ENCODE measurements around the gene VSIG4.

VSIG4 gene

GRCh38 chrX:66049056-66049455 lies 9.2 kb upstream of the VSIG4 start:
- Histone ChIP-seq H3K36me3 (ENCODE audit: control insufficient read depth, insufficient read depth, low read length) (no peaks in the 10 kb centered on the region), H3K27ac (ENCODE audit: low read depth, low read length, severe bottlenecking) (no peak overlapping the region), H3K9me3 (ENCODE audit: control insufficient read depth, low read length) (no peaks in the 10 kb centered on the region), H3K4me1 (ENCODE audit: control insufficient read depth, insufficient read depth, low read length, poor library complexity, severe bottlenecking) (no peaks in the 10 kb centered on the region), H3K4me3 (ENCODE audit: extremely low read depth, insufficient read depth, low read length, poor library complexity, severe bottlenecking) (no peak overlapping the region)
- no CpG with 5 or more reads among the region's 2 CpGs for WGBS, 2 experiments (ENCODE audit: insufficient coverage in 2 of 2)

DNA sequence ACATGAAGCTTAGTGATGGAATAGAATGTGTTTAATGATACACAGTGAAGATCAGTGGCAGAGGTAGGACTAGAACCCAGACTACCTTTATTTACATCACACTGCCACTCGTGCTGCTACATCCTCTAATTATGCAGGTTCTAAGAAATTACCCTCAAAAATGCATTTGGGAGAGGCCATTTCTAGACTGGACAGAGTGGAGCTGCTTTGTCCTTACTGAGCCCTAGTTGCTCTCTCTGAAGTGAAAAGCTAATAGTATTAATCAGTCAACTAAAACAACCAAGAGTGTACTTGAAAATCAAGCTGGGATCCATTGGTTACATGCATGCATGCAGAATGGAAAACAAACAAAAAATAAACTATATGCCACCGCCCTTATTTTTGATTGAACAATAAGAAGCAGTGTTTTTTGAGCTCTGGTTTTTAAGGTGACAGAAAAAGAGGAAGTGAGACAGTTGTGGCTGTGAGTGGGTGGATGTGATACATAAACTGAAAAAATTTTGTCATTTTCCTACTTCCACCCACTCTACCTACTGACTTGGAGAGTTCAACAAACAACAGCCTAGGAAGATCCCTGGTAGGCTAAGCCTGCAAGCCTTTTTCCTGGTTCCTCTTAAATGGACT lies 6.8 kb upstream of the VSIG4 start:
- Histone ChIP-seq H3K9me3 (ENCODE audit: control insufficient read depth, low read length) (no peaks in the 10 kb centered on the region), H3K4me1 (ENCODE audit: control insufficient read depth, insufficient read depth, low read length, poor library complexity, severe bottlenecking) (no peaks in the 10 kb centered on the region), H3K27ac (ENCODE audit: low read depth, low read length, severe bottlenecking) (no peak overlapping the region), H3K4me3 (ENCODE audit: extremely low read depth, insufficient read depth, low read length, poor library complexity, severe bottlenecking) (no peak overlapping the region), H3K36me3 (ENCODE audit: control insufficient read depth, insufficient read depth, low read length) (no peaks in the 10 kb centered on the region)
- WGBS, 2 experiments (ENCODE audit: insufficient coverage in 2 of 2) = no CpG with 5 or more reads among the region's 2 CpGs

DNA sequence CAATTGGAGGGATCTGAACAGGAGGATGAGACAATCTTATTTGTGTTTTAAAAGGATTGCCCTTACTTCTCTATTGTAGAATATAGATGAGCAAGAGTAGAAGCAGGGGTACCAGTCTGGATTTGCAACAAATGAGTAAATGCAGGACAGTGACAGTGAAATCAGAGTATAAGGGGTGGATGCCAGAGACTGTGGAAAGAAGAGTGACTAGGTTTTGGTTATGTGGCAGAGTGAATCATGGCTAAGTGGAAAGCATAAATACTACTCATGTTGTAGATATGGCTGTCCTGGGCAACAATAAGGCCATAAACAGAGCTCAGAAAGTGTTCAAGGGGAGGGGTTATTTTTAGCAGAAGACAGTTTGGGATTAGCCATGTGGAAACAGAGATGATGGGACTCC lies 6.0 kb upstream of the VSIG4 start:
- Histone ChIP-seq H3K4me3 (ENCODE audit: extremely low read depth, insufficient read depth, low read length, poor library complexity, severe bottlenecking) (no peak overlapping the region), H3K36me3 (ENCODE audit: control insufficient read depth, insufficient read depth, low read length) (no peaks in the 10 kb centered on the region), H3K4me1 (ENCODE audit: control insufficient read depth, insufficient read depth, low read length, poor library complexity, severe bottlenecking) (no peaks in the 10 kb centered on the region), H3K27ac (ENCODE audit: low read depth, low read length, severe bottlenecking) (no peak overlapping the region), H3K9me3 (ENCODE audit: control insufficient read depth, low read length) (no peaks in the 10 kb centered on the region)

DNA sequence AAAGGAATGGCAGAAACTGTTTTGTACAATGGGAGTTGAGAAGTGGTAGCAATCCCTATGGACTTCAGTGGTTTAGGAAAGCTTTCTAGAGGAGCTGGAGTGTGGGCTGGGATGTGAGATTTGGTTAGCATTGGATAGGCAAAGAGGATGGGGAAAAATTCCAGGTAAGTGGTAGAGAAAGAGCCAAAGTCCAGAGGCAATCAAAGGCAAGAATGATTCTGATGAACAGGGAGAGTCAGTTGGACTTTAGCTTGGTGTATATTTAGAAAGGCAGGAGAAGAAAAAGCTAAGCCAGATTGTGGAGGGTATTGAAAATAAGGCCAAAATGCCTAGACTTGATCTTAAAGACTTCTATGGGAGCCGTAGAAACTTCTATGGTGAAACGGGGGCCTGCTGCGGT lies 3.7 kb upstream of the VSIG4 start:
- Histone ChIP-seq H3K27ac (ENCODE audit: low read depth, low read length, severe bottlenecking) (no peak overlapping the region), H3K36me3 (ENCODE audit: control insufficient read depth, insufficient read depth, low read length) (no peaks in the 10 kb centered on the region), H3K4me3 (ENCODE audit: extremely low read depth, insufficient read depth, low read length, poor library complexity, severe bottlenecking) (no peak overlapping the region), H3K4me1 (ENCODE audit: control insufficient read depth, insufficient read depth, low read length, poor library complexity, severe bottlenecking) (no peaks in the 10 kb centered on the region), H3K9me3 (ENCODE audit: control insufficient read depth, low read length) (no peaks in the 10 kb centered on the region)
- WGBS, 2 experiments (ENCODE audit: insufficient coverage in 2 of 2) = 83 to 94% methylated on average over 1 to 2 of the region's 3 CpGs

DNA sequence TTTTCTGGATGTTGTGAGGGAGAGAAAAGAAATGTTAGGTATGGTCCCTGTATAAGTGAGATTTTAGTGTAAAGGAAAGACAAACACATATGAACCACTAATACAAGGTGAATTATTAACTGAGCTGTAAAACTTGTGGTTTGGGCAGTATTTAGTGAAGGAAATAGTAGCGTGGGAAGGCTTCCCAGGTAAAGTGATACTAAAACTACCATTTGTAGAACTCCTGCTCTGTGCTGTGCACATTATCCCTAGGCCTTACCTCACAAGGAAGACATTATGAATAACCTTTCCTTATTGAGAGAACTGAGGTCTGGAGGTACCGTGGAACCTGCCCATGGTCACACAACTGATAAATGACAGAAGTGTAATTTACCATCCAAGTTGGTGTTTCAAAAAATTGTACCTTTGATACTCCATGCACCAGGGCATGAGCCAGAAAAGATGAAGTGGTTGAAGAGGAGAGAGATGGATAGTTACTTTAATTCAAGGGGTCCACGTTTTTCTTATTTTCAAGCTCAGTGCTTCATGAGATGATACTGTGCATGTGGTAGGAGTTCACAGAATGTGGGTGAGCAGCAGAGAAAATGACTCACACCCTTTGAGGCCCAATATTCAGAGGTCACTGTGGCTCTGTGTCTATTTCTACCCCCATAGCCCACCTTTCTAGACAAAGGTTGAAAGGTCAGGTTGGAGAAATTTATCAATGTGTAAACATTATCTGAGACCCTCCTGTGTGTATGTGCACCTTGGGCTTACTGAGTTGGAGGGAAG lies 2.6 kb upstream of the VSIG4 start:
- no CpG with 5 or more reads among the region's 3 CpGs for WGBS, 2 experiments (ENCODE audit: insufficient coverage in 2 of 2)
- H3K27ac ChIP-seq (ENCODE audit: low read depth, low read length, severe bottlenecking) = no peak overlapping the region
- no peaks in the 10 kb centered on the region for H3K4me1 ChIP-seq (ENCODE audit: control insufficient read depth, insufficient read depth, low read length, poor library complexity, severe bottlenecking)
- no peak overlapping the region for H3K4me3 ChIP-seq (ENCODE audit: extremely low read depth, insufficient read depth, low read length, poor library complexity, severe bottlenecking)
- H3K36me3 ChIP-seq (ENCODE audit: control insufficient read depth, insufficient read depth, low read length) = no peaks in the 10 kb centered on the region
- H3K9me3 ChIP-seq (ENCODE audit: control insufficient read depth, low read length) = no peaks in the 10 kb centered on the region

GRCh38 chrX:66038115-66038514 lies 1.8 kb downstream of the VSIG4 start:
- Histone ChIP-seq H3K27ac (ENCODE audit: low read depth, low read length, severe bottlenecking) (no peak overlapping the region), H3K4me3 (ENCODE audit: extremely low read depth, insufficient read depth, low read length, poor library complexity, severe bottlenecking) (no peak overlapping the region), H3K4me1 (ENCODE audit: control insufficient read depth, insufficient read depth, low read length, poor library complexity, severe bottlenecking) (no peaks in the 10 kb centered on the region), H3K9me3 (ENCODE audit: control insufficient read depth, low read length) (no peaks in the 10 kb centered on the region), H3K36me3 (ENCODE audit: control insufficient read depth, insufficient read depth, low read length) (no peaks in the 10 kb centered on the region)
- no CpG with 5 or more reads among the region's 1 CpG for WGBS, 2 experiments (ENCODE audit: insufficient coverage in 2 of 2)

- H3K27ac ChIP-seq (ENCODE audit: low read depth, low read length, severe bottlenecking) = no peak overlapping the region
- H3K36me3 ChIP-seq (ENCODE audit: control insufficient read depth, insufficient read depth, low read length) = no peaks in the 10 kb centered on the region
- no peaks in the 10 kb centered on the region for H3K9me3 ChIP-seq (ENCODE audit: control insufficient read depth, low read length)
- WGBS, 2 experiments (ENCODE audit: insufficient coverage in 2 of 2) = no CpG with 5 or more reads among the region's 1 CpG
- no peak overlapping the region for H3K4me3 ChIP-seq (ENCODE audit: extremely low read depth, insufficient read depth, low read length, poor library complexity, severe bottlenecking)
- H3K4me1 ChIP-seq (ENCODE audit: control insufficient read depth, insufficient read depth, low read length, poor library complexity, severe bottlenecking) = no peaks in the 10 kb centered on the region
Measured at GRCh38 chrX:66036231-66036630, 3.6 kb downstream of the VSIG4 start.

GRCh38 chrX:66035667-66036066 lies 4.2 kb downstream of the VSIG4 start:
- H3K27ac ChIP-seq (ENCODE audit: low read depth, low read length, severe bottlenecking) = no peak overlapping the region
- no peak overlapping the region for H3K4me3 ChIP-seq (ENCODE audit: extremely low read depth, insufficient read depth, low read length, poor library complexity, severe bottlenecking)
- no peaks in the 10 kb centered on the region for H3K4me1 ChIP-seq (ENCODE audit: control insufficient read depth, insufficient read depth, low read length, poor library complexity, severe bottlenecking)
- H3K9me3 ChIP-seq (ENCODE audit: control insufficient read depth, low read length) = no peaks in the 10 kb centered on the region
- no peaks in the 10 kb centered on the region for H3K36me3 ChIP-seq (ENCODE audit: control insufficient read depth, insufficient read depth, low read length)

- Histone ChIP-seq H3K9me3 (ENCODE audit: control insufficient read depth, low read length) (no peaks in the 10 kb centered on the region), H3K36me3 (ENCODE audit: control insufficient read depth, insufficient read depth, low read length) (no peaks in the 10 kb centered on the region), H3K27ac (ENCODE audit: low read depth, low read length, severe bottlenecking) (no peak overlapping the region), H3K4me3 (ENCODE audit: extremely low read depth, insufficient read depth, low read length, poor library complexity, severe bottlenecking) (no peak overlapping the region), H3K4me1 (ENCODE audit: control insufficient read depth, insufficient read depth, low read length, poor library complexity, severe bottlenecking) (no peaks in the 10 kb centered on the region)
- 79 to 85% methylated on average over 2 to 5 of the region's 7 CpGs for WGBS, 2 experiments (ENCODE audit: insufficient coverage in 2 of 2)
Measured at GRCh38 chrX:66030505-66031317, 9.2 kb downstream of the VSIG4 start.

DNA sequence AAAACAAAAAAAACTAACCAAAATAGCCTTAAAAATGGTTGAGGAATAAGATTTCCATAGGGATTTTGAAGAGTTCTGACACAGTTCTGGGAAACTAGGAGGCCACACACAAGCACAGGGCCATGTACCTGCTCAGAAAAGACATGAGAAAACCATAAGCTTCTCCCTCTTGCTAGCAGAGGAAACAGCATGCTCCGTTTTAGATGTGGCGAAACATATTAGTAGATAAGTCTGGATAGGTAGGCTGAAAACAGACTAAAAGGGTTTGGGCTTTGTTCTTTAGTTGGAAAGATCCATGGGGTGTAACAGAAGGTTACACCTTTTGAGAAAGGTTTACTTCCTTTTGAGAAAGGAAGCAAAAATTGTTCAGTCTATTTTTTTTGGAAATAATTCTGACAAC lies 10.9 kb downstream of the VSIG4 start:
- Histone ChIP-seq H3K36me3 (ENCODE audit: control insufficient read depth, insufficient read depth, low read length) (no peaks in the 10 kb centered on the region), H3K9me3 (ENCODE audit: control insufficient read depth, low read length) (no peaks in the 10 kb centered on the region), H3K4me3 (ENCODE audit: extremely low read depth, insufficient read depth, low read length, poor library complexity, severe bottlenecking) (no peak overlapping the region), H3K27ac (ENCODE audit: low read depth, low read length, severe bottlenecking) (no peak overlapping the region), H3K4me1 (ENCODE audit: control insufficient read depth, insufficient read depth, low read length, poor library complexity, severe bottlenecking) (no peaks in the 10 kb centered on the region)
- WGBS, 2 experiments (ENCODE audit: insufficient coverage in 2 of 2) = 100% methylated on average over 1 of the region's 2 CpGs

DNA sequence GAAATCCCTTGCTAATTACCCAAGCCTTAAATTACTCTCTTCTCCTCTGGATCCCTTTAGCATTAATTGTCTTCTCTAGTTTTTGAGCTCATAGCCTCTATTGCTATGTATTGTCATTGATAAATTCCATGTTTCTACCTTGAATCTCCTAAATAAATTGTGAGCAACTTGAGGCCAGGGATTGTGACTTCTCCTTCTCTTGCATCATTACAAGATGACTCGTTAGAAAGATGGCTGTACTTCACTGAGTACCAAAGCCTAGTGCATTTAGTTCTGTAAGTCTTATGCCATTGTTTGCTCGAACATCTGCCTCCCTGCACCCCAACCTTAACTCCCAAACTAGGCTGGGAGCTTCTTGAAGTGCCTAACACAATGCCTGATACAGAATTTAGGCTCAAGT lies 15.3 kb downstream of the VSIG4 start:
- Histone ChIP-seq H3K9me3 (ENCODE audit: control insufficient read depth, low read length) (no peaks in the 10 kb centered on the region), H3K36me3 (ENCODE audit: control insufficient read depth, insufficient read depth, low read length) (no peaks in the 10 kb centered on the region), H3K4me3 (ENCODE audit: extremely low read depth, insufficient read depth, low read length, poor library complexity, severe bottlenecking) (no peak overlapping the region), H3K27ac (ENCODE audit: low read depth, low read length, severe bottlenecking) (no peak overlapping the region), H3K4me1 (ENCODE audit: control insufficient read depth, insufficient read depth, low read length, poor library complexity, severe bottlenecking) (no peaks in the 10 kb centered on the region)
- WGBS, 2 experiments (ENCODE audit: insufficient coverage in 2 of 2) = 80% methylated on average over 1 of the region's 2 CpGs; no CpG with 5 or more reads in 1 of the 2 experiments
